Body of pancreas (tissue), 4 donors: ENCODE data around the gene DSP.

ENCODE experiments used
- POLR2A ChIP-seq, 3 donors: fragments of 450-650 bp; IDR thresholded peaks; one replicate each; pipeline ENCODE4 v1.6.1; 2016; ENCODE audit warnings: antibody characterized with exemption in 3 of 3, mild to moderate bottlenecking in 2 of 3
- TF ChIP-seq, protein P1 (sequence below), 7 experiments: fragments of 450-650 bp in 4 of 7; fragments of 200-600 bp in 3 of 7; sonication (generic) in 3 of 7; IDR thresholded peaks; one replicate each; pipeline ENCODE4 v1.5.1; 2016 to 2019; ENCODE audit warnings: antibody characterized with exemption in 7 of 7

DNA sequence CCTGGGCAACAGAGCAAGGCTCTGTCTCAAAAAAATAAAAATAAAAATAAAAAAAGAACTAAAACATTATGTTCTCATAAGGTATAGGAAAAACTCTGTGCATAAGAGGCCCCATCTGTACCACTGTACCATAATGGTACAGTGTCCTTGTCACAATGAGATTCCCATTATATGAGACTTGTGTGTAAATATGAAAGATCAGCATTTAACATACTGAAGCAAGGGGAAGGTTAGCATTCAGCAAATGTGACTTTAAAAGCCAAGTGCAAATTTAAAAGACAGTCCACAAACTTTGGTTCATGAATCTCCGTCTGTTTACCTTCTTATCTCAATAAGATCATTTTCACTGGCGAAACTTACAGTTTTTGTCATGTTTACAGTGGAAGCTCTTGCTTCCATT lies 16.2 kb downstream of the DSP start:
- TF ChIP-seq, protein P1, sequence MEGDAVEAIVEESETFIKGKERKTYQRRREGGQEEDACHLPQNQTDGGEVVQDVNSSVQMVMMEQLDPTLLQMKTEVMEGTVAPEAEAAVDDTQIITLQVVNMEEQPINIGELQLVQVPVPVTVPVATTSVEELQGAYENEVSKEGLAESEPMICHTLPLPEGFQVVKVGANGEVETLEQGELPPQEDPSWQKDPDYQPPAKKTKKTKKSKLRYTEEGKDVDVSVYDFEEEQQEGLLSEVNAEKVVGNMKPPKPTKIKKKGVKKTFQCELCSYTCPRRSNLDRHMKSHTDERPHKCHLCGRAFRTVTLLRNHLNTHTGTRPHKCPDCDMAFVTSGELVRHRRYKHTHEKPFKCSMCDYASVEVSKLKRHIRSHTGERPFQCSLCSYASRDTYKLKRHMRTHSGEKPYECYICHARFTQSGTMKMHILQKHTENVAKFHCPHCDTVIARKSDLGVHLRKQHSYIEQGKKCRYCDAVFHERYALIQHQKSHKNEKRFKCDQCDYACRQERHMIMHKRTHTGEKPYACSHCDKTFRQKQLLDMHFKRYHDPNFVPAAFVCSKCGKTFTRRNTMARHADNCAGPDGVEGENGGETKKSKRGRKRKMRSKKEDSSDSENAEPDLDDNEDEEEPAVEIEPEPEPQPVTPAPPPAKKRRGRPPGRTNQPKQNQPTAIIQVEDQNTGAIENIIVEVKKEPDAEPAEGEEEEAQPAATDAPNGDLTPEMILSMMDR (IDR thresholded peaks at IDR 0.05), result no peak
- TF ChIP-seq POLR2A (IDR thresholded peaks at IDR 0.05), result no peak
